Measurements from ENCODE around the gene STX1B.

DNA sequence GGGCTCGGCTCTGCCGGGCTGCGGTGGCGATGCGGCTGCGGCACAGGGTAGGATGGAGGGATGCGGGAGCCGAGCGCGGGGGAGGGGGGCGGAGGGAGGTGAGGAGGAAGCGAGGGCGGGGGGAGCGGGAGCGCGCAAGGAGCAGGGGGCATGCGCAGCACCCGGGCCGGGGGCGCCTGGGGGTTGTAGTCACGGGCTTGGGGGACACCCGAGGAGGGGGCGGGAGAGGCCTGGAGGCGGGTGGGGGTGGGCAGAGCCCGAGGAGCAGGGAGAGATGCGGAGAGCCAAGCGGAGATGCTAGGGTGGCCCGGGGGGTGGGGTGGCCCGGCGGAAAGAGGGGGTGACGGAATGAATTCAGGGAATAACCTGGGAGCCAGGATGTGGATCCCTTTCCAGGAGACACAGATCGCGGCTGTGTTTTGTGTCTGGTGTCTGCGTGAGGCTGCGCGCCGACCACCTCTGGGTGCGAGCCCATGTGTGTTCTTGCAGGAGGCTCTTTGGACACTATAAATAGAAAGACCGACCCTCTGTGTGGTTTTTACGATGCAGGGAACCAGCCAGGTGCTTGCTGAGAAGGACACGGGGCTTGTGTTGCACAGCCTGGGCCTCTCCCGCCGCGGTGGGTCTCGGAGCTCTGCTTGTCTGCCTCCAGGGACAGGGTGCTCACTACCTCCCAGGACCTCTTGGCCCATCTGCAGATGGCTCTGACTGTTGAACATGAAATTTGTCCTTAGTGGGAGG, at the start of gene STX1B:
- TF ChIP-seq, protein P1, sequence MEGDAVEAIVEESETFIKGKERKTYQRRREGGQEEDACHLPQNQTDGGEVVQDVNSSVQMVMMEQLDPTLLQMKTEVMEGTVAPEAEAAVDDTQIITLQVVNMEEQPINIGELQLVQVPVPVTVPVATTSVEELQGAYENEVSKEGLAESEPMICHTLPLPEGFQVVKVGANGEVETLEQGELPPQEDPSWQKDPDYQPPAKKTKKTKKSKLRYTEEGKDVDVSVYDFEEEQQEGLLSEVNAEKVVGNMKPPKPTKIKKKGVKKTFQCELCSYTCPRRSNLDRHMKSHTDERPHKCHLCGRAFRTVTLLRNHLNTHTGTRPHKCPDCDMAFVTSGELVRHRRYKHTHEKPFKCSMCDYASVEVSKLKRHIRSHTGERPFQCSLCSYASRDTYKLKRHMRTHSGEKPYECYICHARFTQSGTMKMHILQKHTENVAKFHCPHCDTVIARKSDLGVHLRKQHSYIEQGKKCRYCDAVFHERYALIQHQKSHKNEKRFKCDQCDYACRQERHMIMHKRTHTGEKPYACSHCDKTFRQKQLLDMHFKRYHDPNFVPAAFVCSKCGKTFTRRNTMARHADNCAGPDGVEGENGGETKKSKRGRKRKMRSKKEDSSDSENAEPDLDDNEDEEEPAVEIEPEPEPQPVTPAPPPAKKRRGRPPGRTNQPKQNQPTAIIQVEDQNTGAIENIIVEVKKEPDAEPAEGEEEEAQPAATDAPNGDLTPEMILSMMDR (IDR thresholded peaks at IDR 0.05; ENCODE audit: insufficient read depth, low read length, poor library complexity, severe bottlenecking), result no peak
- no peak for TF ChIP-seq EZH2phosphoT487 (conservative IDR thresholded peaks at IDR 0.05; ENCODE audit: low read length)

Data from SU-DHL-6 (cell line).